Peyer's patch (tissue), 4 donors: Measurements from ENCODE around the gene SOBP.

Experiments used
- POLR2A ChIP-seq, 2 donors: fragments of 450-650 bp; IDR thresholded peaks; one replicate each; pipeline ENCODE4 v1.5.1; 2017; ENCODE audit warnings: antibody characterized with exemption in 2 of 2, mild to moderate bottlenecking in 2 of 2, moderate library complexity in 2 of 2
- TF ChIP-seq, protein P1 (sequence below), 6 experiments: fragments of 450-650 bp in 4 of 6; fragments of 200-600 bp in 2 of 6; sonication (generic) in 1 of 6; IDR thresholded peaks; one replicate each; pipeline ENCODE4 v1.5.1; 2017 to 2019; ENCODE audit warnings: antibody characterized with exemption in 6 of 6, mild to moderate bottlenecking in 3 of 6, moderate library complexity in 1 of 6

DNA sequence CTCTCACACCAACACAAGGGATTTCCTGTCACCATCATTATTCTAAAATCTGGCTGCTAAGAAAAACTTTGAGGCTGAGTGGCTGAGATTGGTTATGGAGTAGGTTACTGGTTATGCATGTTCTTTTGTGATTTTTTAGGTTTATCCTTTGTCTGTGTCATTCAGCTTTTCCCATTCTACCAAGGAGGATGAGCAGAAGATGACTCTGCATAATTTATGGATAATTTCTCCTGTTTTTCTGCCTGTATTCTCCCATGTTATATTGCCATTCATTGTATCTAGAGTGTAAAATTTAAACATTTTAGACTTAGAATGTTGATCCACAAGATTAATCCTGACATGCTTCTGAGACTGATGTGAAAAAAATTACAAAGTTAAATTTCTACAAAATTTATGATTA, 67.8 kb downstream of the SOBP start:
- TF ChIP-seq, protein P1, sequence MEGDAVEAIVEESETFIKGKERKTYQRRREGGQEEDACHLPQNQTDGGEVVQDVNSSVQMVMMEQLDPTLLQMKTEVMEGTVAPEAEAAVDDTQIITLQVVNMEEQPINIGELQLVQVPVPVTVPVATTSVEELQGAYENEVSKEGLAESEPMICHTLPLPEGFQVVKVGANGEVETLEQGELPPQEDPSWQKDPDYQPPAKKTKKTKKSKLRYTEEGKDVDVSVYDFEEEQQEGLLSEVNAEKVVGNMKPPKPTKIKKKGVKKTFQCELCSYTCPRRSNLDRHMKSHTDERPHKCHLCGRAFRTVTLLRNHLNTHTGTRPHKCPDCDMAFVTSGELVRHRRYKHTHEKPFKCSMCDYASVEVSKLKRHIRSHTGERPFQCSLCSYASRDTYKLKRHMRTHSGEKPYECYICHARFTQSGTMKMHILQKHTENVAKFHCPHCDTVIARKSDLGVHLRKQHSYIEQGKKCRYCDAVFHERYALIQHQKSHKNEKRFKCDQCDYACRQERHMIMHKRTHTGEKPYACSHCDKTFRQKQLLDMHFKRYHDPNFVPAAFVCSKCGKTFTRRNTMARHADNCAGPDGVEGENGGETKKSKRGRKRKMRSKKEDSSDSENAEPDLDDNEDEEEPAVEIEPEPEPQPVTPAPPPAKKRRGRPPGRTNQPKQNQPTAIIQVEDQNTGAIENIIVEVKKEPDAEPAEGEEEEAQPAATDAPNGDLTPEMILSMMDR (IDR thresholded peaks at IDR 0.05): no peak
- no peak for TF ChIP-seq POLR2A (IDR thresholded peaks at IDR 0.05)
